GM19025 (cell line): ENCODE results near the gene PHACTR3.

Experiments used
- ATAC-seq: cut with Tn5 transposase; IDR thresholded peaks from one replicate; pipeline ENCODE4 v1.9.1; 2021; ENCODE audit warnings: mild to moderate bottlenecking, low read depth, moderate library complexity; ENCODE audit not compliant: unreplicated experiment

Gene PHACTR3

DNA sequence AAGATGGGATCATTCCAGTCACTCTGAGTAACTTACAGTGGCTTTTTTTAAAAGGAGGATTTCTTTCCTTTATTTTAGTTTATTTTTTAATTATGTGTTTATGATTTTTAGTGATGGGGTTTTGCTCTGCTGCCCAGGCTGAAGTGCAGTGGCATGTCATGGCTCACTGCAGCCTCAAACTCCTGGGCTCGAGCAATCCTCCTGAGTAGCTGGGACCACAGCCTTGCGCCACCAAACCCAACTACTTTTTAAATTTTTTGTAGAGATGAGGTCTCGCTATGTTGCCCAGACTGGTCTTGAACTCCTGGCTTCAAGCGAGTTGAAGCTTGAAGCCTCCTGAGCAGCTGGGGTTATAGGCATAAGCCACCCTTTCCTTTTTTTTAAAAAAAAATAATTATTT, 31.8 kb upstream of the PHACTR3 start:
- no peak for ATAC-seq

DNA sequence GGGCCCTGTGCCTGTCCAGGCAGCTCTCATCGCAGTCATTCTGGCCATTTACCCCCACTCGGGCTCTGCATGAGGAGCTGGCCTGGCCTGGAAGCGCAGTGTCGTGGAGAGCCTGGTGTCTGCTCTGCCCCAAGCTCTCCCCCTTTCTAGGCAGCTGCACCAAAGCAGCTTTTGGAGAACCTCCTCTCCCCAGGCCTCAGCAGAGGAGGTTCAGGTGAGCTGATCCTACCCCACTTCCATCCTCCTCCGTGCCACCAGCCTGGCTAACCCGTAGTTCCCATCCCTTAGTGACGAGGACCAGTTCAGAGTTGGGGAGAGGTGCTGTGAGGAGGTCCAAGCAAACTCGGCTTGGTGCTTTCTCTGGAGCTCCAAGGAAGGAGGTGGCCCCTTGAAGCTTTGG, 30.5 kb upstream of the PHACTR3 start:
- ATAC-seq: no peak

DNA sequence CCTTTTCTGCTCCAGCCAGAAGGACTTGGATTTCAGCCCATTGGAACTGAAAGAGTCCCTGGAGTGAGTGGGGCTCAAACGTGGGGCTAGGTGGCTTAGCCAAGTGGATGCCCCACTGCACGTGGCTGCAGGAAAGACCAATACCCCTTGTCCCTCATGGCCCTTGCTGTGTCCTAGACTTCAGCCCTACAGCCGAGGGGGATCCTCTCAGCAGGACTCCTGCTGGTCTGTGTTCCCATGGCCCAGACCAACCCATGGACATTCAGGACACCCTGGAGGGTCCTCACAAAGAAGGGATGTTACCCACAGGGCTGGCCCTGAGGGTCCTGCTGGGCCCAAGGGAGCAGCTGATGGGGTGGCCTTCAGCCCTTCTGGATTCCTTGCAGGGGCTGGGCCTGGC, 30.0 kb upstream of the PHACTR3 start:
- no peak for ATAC-seq

DNA sequence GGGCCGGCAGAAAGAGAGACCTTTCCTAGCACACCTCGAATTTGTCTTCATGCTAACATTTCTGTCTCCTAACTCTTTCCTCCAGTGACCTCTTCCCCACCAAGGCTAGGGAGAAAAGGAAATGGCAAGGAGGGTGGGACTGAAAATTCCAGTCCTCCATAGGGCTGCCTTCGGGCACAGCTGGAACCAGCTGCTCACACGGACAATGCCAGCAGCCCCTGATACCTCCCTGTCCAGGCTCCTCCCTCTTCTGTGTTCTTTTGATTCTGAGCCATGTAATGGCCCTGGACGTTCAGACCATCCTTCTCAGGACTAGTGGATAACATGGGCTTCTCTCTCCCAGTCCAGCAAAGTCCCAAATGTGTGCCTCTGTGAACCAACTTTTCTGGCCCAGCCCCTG, 29.1 kb upstream of the PHACTR3 start:
- ATAC-seq: no peak

DNA sequence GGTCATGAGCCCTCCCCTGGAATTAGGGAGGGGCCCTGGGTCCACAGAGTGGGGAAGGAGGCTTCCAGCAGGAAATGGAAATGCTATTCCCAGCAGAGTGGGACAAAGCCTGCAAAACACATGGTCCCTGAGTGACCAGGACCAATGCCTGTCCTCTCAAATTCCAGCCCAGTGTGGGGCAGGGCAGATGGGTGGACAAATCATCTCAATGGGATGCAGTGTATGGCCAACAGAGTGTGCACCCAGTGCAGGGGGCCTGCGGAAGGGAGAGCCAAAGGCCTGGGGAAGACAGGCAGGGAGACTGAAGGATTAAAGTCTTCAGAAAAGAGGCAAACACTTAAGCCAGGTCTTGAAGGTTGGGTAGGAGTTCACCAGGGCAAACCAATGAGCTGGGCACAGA, 28.7 kb upstream of the PHACTR3 start:
- no peak for ATAC-seq

DNA sequence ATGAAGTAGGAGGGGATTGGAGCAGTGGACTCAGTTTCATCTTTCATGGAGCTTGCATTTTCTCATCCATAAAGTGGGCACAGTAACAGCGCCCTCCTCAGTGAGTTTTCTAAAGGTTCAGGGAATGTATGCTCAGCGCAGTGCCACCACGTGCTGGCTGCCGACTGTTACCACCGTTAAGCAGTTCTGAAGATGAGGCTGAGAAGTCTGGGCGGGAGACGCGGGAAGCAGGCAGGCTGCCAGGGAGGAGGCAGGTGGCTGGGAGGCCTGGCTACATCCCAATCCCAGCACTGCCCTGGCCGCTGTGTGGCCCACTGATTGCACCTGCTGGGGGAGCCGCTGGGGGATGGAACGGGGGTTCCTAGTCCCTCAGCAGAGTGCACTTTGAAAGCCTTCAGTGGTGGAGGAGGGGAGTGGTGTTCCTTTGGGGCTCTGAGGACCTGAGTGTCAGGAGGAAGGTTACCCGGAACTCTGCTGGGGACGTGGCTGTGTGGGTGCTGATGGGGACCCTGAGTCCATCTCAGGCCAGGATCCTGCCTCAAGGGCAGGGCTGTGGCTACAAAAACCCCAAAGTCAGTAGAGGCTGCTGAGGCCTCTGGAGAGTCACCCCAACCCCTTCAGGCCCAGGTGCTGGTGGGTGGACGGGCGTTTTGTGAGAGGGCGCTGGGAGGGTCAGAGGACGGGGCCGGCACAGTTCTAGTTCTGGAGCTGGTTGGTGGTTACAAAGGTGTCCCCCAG, 28.0 kb upstream of the PHACTR3 start:
- ATAC-seq: no peak

DNA sequence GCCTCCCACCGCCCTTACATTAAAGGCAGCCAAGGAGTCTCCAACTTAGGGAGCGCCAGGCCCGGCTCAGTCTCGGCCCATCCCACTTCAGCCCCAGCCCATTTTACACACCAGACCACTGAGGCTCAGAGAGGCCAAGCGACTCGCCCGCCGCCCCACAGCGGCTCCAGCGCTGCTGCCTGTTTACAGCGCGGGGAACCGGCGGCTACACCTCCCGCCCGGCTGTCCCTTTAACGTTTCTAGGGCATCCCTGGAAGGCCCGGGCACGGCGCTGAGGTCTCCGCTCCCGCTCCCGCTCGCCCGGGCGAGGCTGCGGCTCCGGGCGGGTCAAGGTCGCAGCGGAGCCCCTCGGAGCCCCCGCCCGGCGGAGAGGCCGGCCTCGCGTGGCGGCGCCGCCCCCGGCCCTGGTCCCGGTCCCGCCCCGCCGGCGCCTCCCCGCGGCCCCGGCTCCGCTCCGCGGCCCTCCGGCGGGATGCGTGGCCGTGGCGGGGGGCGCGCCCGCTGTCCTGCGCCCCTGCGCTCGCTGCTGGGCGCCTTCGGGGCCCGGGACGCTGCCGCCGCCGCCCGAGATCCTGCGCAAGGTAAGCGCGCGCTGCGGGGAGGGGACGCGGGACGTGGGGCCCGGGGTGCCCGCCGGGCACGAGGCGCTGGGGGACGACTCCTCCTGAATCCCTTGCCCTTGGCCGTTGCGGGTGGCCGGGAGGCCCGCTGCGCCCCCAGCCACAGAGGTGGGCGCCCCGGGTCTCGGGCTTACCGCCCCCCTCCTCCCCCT, 27.1 kb upstream of the PHACTR3 start:
- no peak for ATAC-seq

DNA sequence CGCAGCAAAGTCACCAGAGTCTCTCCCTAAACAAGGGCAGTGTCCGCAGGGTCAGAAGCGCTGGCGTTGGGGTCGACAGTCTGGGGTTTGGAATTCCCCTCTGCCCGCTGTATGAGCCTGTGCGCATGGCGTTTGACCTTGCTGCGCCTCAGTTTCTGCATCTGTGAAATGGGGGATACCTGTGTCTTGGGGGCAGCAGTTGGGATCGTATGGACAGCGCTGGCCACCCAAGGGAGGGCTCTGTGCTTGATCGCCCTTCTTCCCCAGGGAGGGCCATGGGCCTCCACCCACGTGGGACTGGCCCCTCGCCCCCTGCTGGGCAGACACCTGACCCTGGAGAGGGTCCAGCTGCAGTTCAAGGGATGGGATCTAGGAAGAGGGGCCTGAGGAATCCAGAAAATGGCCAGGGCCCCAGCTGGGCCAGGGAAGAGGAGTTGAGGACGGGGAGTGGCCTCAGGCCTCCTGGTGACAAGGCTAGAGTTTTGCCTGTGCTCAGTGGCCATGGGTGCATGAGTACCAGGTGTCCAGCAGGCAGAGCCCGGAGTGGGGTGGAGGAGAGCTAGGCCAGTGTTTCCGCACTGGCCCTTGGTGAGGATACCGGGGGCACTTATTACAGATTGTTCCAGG, 26.4 kb upstream of the PHACTR3 start:
- ATAC-seq: no peak

DNA sequence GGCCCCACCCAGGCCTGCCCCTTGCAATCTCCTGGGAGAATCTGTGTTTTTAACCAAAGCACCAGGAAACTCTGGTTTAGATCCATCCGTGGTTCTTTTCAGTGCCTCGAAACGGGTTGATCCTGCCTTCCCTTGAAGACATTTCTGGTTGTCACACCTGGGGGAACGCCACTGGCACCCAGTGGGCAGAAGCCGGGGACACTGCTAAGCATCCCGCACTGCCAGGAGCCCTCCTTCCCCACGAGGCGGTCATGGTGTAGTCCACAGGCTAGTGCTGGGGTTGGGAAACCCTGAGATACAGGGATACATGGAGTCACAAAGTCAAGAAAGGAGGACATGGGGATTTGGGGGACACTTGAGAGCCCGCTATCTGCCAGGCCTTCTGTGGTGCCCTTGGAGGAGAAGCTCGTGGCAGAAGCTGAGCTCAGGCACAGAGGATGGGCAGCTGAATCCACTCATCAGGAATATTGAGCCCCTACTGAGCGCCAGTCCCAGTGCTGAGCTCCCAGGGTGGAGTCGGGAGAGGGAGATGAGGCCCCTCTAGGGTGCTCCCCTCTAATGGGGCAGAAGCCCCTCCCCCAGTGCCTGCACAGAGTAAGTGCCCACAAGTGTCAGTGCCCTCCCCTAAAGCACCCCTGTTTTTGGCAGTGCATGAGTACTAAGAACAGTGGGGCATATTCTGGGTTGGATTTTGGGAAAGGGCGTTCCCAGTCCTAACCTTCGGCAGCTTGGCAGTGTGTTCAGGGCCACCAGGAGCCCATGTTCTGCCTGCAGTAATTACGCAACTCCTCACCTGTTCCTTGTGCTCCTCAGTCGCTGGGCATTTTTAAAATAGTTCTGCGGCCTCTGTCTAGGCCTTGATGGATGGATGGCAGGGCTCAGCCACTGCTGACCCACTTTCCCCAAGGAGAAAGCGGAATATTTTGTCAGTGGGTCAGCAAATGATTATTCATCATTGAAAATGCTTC, 25.6 kb upstream of the PHACTR3 start:
- ATAC-seq: no peak

DNA sequence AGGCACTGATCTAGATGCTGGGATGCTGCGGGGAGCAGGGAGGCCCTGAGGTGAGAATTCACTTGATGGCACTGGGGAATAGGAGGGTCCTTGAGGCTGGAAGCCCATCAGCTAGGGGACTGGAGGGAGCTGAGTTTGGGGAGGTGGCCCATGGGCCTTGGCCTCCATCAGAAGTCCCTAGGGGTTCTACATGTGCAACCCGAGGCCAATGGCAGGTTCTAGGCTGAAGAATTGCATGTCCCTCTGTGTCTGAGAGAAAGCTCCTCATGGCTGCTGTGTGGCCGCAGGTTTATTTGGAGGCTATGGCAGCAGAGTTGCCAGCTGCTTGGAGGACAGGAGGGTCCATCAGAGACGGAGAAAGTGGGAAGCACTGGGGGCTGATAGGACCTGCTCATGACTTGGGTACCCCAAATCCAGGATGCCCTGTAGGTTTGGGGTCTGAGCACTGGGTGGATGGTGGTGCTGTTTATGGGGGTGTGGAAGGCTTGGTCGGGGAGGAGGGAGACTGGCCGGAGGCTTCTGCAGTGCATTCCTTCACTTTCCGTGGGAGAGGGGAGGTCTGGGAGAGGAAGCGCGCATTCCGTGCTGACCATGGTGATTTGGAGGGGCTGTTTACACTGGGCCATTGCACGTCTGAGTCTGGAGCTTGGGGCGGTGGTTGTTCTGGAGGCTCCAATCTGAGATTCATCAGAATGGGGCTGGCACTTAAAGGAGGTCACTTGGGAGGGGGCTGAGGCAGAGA, 24.8 kb upstream of the PHACTR3 start:
- ATAC-seq: no peak

DNA sequence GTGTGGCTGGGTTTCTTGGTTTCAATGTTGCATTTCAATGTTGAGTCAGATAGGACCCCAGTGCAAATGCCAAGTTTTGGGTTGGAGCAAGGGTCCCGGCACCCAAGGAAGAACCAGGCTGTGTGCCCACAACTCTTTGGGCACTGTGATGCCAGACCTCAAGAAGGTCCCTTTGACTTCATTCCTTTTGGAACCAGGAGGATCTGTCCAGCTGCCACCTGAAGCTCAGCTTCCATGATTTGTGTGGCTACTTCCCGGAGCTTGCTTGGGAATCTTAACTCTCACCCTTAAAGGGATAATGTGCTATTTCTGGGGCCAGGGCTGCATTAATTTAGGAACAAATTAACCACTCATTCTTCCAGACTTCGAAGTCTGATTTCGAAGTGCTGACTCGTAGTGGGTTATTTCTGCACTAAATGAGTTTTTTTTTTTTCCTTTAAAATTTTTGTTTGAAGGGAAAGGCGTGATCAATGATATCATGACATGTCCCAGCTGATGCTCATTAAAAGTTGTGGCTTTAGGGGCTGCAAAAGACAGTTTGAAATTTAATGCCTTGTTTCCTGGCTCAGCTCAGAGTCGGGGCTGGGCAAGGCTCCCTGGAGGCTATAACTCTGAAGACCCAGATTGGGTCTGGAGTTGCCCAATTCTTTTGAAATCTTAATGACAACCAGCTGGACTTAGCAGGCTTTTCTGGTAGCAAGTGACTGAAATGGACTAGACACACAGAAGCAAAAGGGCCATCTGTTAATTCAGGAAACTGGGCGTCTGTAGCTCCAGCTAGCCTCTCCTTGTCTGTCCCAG, 24.0 kb upstream of the PHACTR3 start:
- no peak for ATAC-seq

DNA sequence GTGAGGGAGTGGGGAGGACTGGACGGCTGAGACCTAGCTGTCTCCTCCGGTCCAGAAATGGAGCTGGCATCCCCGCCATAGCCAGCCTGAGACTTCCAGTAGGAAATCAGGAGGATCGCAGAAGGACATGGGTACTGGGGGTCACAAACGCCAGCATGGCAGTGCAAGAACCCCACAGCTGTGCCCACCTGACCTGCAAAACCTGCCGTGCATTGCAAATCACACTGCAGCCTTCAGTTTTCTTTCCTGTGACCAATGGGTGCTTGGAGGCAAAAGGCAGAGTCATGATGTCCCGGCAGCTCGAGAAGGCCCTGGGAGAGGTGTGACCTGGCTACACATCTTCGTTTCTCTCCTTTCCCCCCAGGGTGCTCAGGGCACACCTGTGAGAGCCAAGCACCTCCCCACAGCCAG, 23.3 kb upstream of the PHACTR3 start:
- ATAC-seq: no peak

DNA sequence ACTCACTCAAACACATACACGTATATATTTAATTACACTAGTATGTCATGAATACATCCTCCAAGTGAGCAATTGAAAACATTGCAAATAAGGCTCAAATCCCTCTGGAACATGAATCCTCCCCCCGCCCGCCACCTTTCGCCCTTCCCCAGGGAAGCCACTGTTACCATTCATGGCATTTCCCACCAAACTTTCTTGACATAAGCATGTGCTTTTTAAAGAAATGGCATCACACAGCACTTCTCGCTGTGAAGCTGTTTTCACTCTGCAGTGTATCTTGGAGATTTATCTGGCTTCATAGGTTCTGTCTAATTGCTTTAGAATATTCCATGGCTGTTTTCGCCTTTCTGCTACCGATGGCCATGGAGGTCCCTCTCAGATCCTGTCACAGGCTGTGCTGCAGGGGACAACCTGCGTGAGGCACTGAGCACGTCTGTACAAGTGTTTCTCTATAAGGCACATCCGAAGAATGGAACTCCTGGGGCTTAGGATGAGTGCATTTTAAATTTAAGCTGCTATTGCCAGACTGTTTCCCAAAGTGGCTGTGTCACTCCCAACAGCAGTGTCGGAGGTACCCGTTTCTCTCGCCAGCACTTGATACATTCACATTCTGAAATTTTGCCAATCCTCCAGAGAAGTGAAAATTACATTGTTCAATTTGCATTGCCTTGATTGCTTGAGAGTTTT, 22.2 kb upstream of the PHACTR3 start:
- no peak for ATAC-seq

DNA sequence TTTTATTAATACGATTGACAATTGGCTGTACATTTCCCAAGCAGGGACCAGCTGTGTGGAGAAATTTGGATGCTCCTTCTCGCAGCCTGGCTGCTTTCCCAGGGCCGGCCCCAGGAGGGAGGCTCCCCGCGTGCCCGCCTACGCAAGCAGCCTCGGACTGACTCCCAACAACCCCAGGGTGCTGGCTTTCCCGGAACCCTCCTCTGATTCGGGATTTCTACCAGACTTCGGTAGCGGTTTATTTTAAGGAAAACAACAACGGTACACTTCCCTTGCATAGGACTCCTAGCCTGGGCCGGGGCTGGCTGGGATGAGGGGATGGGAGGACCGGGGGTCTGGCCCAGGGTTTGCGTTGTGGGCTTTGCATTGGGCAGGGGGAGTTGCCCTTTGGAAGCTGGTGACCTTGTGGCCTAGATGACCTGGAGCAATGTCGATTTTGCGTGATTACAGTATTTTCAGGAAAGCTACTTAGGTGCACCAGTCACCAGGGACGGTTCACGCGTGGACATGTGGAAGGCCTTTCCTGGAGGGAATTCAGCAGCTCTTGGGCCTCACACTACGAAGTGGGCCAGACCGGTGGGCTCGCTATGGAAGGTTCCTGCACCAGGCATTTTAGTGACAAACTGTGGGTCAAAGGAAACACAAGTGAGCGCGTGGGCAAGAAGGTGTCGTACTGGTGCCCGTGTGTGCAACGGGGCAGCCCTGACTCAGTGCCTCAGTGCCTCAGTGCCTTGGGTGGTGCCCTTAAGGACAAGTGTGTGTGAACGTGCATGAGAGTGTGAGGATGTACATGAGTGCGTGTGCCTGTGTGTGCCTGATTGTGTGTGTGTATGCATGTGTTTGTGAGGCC, 20.7 kb upstream of the PHACTR3 start:
- ATAC-seq: no peak

DNA sequence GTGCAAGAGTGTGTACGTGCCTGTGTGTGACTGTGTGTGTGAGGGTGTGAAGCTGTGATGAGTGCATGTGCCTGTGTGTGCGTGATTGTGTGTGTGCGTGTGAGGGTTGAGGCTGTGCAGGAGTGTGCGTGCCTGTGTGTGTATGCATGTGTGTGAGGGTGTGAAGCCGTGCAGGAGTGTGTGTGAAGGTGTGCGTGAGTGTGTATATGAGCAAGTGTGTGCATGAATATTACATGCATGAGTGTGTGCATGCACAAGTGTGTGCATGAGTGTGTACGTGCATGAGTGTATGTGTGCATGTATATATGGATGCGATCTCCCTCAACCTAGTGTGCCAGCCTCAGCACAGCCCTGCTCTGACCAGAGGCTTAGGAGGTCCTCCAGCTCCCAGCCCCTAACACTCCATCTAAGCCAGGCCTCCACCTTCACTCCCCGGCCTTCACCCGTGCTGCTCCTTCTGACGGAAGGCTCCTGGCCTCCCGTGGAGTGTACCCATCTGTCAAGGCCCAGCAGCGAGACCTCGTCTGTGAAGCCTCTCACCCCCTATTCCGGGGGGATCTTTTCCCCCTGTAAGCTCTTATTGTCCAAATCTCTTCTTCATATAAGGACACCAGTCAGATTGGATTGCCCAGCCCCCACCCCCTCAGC, 19.9 kb upstream of the PHACTR3 start:
- no peak for ATAC-seq

DNA sequence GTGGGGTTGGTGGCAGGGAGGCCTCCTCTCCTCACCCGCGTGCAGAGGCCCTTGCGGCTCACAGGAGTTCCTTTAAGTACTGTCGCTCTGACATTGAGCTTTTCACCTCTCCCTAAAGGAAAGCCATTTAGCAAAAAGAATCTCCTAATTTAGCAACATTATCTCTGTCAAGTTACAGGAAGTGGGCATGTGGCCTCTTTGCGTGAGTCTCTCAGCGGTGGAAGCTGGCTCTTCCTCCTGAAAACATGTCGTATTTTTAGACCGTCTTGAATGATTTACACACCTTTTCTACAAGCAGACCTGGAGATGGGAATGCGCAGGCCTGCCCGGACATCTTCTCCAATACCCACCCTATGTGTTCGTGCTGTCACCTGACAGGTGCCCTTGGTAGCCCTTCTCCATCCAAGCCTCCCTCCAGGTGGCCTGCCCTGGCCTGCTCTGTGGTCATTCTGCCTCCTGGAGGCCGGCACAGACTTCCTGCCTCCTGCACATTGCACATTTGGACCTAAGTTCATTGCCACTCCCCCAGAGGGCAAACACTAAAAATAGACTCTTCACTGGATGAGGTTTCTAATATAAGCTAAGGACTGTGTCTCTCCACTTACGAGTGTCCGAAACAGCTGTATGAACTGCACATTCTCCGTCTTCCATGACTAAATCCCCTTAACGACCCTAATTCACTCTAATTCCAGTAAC, 18.5 kb upstream of the PHACTR3 start:
- ATAC-seq: no peak

DNA sequence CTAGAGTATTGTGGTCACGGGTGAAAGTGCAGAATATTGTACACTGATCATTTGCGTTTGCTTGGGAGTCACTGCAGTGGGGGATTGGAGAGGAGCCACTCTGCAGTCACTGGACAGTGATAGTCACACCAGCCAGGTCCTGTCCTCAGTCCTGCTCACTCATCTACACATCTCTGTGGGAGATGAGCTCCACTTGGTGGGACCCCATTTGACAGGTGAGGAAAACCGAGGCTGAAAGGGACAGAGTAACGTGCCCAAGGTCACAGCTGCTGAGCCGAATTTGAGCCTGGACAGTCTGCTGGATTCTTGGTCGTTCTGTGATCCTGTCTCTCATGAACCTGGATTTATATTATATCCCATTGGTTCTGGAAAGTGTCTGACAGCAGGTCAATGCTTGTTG, 17.7 kb upstream of the PHACTR3 start:
- ATAC-seq: no peak
